Suprapubic skin (tissue), 4 donors: ENCODE measurements around the gene TAB3.

ENCODE experiments used
- CTCF ChIP-seq, 2 donors: fragments of 200-600 bp in 1 of 2; fragments of 450-650 bp in 1 of 2; sonication (generic) in 1 of 2; IDR thresholded peaks; one replicate each; pipeline ENCODE4 v1.5.1; 2016 to 2019; ENCODE audit warnings: antibody characterized with exemption in 2 of 2, mild to moderate bottlenecking in 1 of 2, moderate library complexity in 1 of 2
- EP300 ChIP-seq: sonication (generic); formaldehyde crosslinking; IDR thresholded peaks from one replicate; pipeline ENCODE4 v1.6.1; 2017; ENCODE audit warnings: antibody characterized with exemption
- POLR2AphosphoS5 ChIP-seq, 3 donors: sonication (generic); formaldehyde crosslinking; IDR thresholded peaks; one replicate each; pipeline ENCODE4 v1.6.1; 2017; ENCODE audit warnings: antibody characterized with exemption in 3 of 3

GRCh38 chrX:30835373-30835772 lies 53.7 kb downstream of the TAB3 start:
- no peak for TF ChIP-seq EP300
- no peak for TF ChIP-seq CTCF (IDR thresholded peaks at IDR 0.05)
- no peak for TF ChIP-seq POLR2AphosphoS5 (IDR thresholded peaks at IDR 0.05)
